CD14-positive monocyte (primary cell): Measurements from ENCODE around the gene EPHB2. TPM values are rescaled to one million over a fixed set of nuclear protein-coding genes. Genes with fewer than 3 reads are reported as not detected.
A peak's percentile ranks its signal among the peaks of the same experiment; 100 is the strongest.

Source experiments
- DNase-seq, 3 donors: peaks; one replicate each; pipeline ENCODE4 v3.0.0-alpha.2; 2011 to 2022
- H2AFZ ChIP-seq: 2 replicates; pipeline ENCODE4 v1.6.0; 2012; ENCODE audit warnings: mild to moderate bottlenecking, low read depth, low read length, inconsistent platforms; ENCODE audit not compliant: insufficient read depth, poor library complexity, severe bottlenecking
- H3K27ac ChIP-seq, 2 donors: 1 replicate in 1 of 2; 2 replicates in 1 of 2; pipeline ENCODE4 v1.5.1; 2012 to 2013; ENCODE audit warnings: low read length in 2 of 2, control low read depth in 1 of 2, inconsistent platforms in 1 of 2, low read depth in 1 of 2, mild to moderate bottlenecking in 1 of 2
- H3K27me3 ChIP-seq, 2 donors: one replicate each; pipeline versions ENCODE4 v1.6.0 to v1.6.1; 2011 to 2013; ENCODE audit warnings: low read length in 2 of 2; ENCODE audit not compliant: control insufficient read depth in 2 of 2, insufficient read depth in 2 of 2
- H3K36me3 ChIP-seq, 2 donors: replicated peaks in 1 of 2; 1 replicate in 1 of 2; 2 replicates in 1 of 2; pipeline versions ENCODE4 v1.5.1 to v1.6.1; 2012 to 2013; ENCODE audit warnings: low read length in 2 of 2, control low read depth in 1 of 2, inconsistent platforms in 1 of 2, mild to moderate bottlenecking in 1 of 2; ENCODE audit not compliant: insufficient read depth in 2 of 2, control insufficient read depth in 1 of 2
- H3K4me1 ChIP-seq, 2 donors: 1 replicate in 1 of 2; 2 replicates in 1 of 2; pipeline versions ENCODE4 v1.5.1 to v1.6.1; 2012 to 2013; ENCODE audit warnings: low read length in 2 of 2, control low read depth in 1 of 2, inconsistent platforms in 1 of 2, mild to moderate bottlenecking in 1 of 2, moderate library complexity in 1 of 2; ENCODE audit not compliant: insufficient read depth in 2 of 2, control insufficient read depth in 1 of 2
- H3K4me2 ChIP-seq: replicated peaks from 2 replicates; pipeline ENCODE3; 2012; ENCODE audit warnings: low read length, moderate library complexity, mild to moderate bottlenecking; ENCODE audit not compliant: poor library complexity, severe bottlenecking; ENCODE audit errors: extremely low read depth
- H3K4me3 ChIP-seq, 3 experiments: fragments of 200-600 bp in 1 of 3; sonication (generic) in 1 of 3; replicated peaks in 1 of 3; 1 replicate in 2 of 3; 2 replicates in 1 of 3; pipeline ENCODE4 v1.5.1; 2011 to 2013; ENCODE audit warnings: low read length in 3 of 3, mild to moderate bottlenecking in 3 of 3, control low read depth in 2 of 3, low read depth in 2 of 3, inconsistent platforms in 1 of 3, moderate library complexity in 1 of 3
- H3K79me2 ChIP-seq: 2 replicates; pipeline ENCODE4 v1.6.0; 2012; ENCODE audit warnings: mild to moderate bottlenecking, control low read depth, inconsistent platforms, low read length, moderate library complexity; ENCODE audit not compliant: insufficient read depth
- H3K9ac ChIP-seq: 2 replicates; pipeline ENCODE4 v1.6.0; 2017; ENCODE audit warnings: low read length, mild to moderate bottlenecking; ENCODE audit not compliant: insufficient read depth, poor library complexity, severe bottlenecking
- H3K9me3 ChIP-seq, 2 donors: replicated peaks in 1 of 2; 1 replicate in 1 of 2; 2 replicates in 1 of 2; pipeline versions ENCODE4 v1.5.1 to v1.6.1; 2012 to 2013; ENCODE audit warnings: low read length in 2 of 2, control low read depth in 1 of 2; ENCODE audit not compliant: control insufficient read depth in 1 of 2, insufficient read depth in 1 of 2
- H4K20me1 ChIP-seq: 2 replicates; pipeline ENCODE4 v1.6.0; 2012; ENCODE audit warnings: mild to moderate bottlenecking, low read length, control low read depth, moderate library complexity; ENCODE audit not compliant: insufficient read depth
- H3K27ac Mint-ChIP-seq, 7 donors: one replicate each; pipeline ENCODE4 v1.8.0; 2020; ENCODE audit warnings: mild to moderate bottlenecking in 7 of 7, mixed read lengths in 7 of 7, moderate library complexity in 6 of 7, inconsistent platforms in 2 of 7
- H3K27me3 Mint-ChIP-seq, 3 donors: one replicate each; pipeline ENCODE4 v1.8.0; 2021 to 2022; ENCODE audit warnings: low read depth in 3 of 3, mild to moderate bottlenecking in 3 of 3, mixed read lengths in 3 of 3, moderate library complexity in 3 of 3, inconsistent platforms in 1 of 3
- H3K36me3 Mint-ChIP-seq, 2 donors: one replicate each; pipeline ENCODE4 v1.8.0; 2020; ENCODE audit warnings: mixed read lengths in 2 of 2, inconsistent platforms in 1 of 2, mild to moderate bottlenecking in 1 of 2
- H3K4me1 Mint-ChIP-seq: one replicate; pipeline ENCODE4 v1.8.0; 2020; ENCODE audit warnings: mild to moderate bottlenecking, mixed read lengths
- H3K4me3 Mint-ChIP-seq, 2 donors: one replicate each; pipeline ENCODE4 v1.8.0; 2020; ENCODE audit warnings: mild to moderate bottlenecking in 2 of 2, mixed read lengths in 2 of 2, moderate library complexity in 1 of 2
- H3K9me3 Mint-ChIP-seq, 7 donors: one replicate each; pipeline ENCODE4 v1.8.0; 2020 to 2022; ENCODE audit warnings: mixed read lengths in 7 of 7, mild to moderate bottlenecking in 6 of 7, moderate library complexity in 6 of 7, inconsistent platforms in 2 of 7
- CTCF ChIP-seq: fragments of 200-600 bp; IDR thresholded peaks from one replicate; pipeline ENCODE4 v1.8.0; 2022; ENCODE audit warnings: antibody characterized with exemption, mild to moderate bottlenecking
- WGBS: methylation state at CpG from one replicate; pipeline ENCODE4 v1.1.5; 2013; ENCODE audit warnings: missing lambda C conversion rate; ENCODE audit not compliant: insufficient coverage; 5-methylcytosine and 5-hydroxymethylcytosine counted together
- intact Hi-C, 2 donors: fragments of 100-400 bp; cut with micrococcal nuclease; formaldehyde crosslinking; loops; one replicate each; pipeline versions ENCODE4 v1.15.0 to v1.15.1; 2023
- polyA plus RNA-seq, 3 donors: library from polyadenylated mRNA; depleted of rRNA in 1 of 3; unstranded in 2 of 3; stranded (reverse) in 1 of 3; fragments of 300-500 nt in 2 of 3; fragments of >200 nt in 1 of 3; fragmentation: Illumina TruSeq in 2 of 3; gene quantifications; 1 replicate in 2 of 3; 2 replicates in 1 of 3; pipeline ENCODE4 v1.2.3, GENCODE V29; 2012 to 2021

The EPHB2 gene
- polyA plus RNA-seq, 3 donors = 2.9 to 5.6 (median 3.4) TPM

- H3K27ac Mint-ChIP-seq = peak overlapping the region in 1 of 7 donors; percentile 72
- Histone ChIP-seq H2AFZ (no peak overlapping the region), H3K9me3 (no peaks in the 10 kb centered on the region), H3K27ac (no peak overlapping the region), H3K36me3 (no peaks in the 10 kb centered on the region), H4K20me1 (no peaks in the 10 kb centered on the region), H3K79me2 (no peaks in the 10 kb centered on the region), H3K27me3 (no peaks in the 10 kb centered on the region), H3K9ac (no peak overlapping the region), H3K4me3 (no peak overlapping the region), H3K4me1 (peaks cover 21 to 26% of the 10 kb centered on the region in 2 donors), H3K4me2 (no peak overlapping the region)
- no peak overlapping the region for H3K4me3 Mint-ChIP-seq
- intact Hi-C loops = loop anchor here in 1 of 2 donors (5.0 kb wide), 1 partner anchor 51 kb away; no protein-coding TSS in a partner anchor
- H3K9me3 Mint-ChIP-seq = no peaks in the 10 kb centered on the region
- no peak for TF ChIP-seq CTCF
- no peaks in the 10 kb centered on the region for H3K36me3 Mint-ChIP-seq
- 77% methylated on average over 5 of the region's 12 CpGs for WGBS
- peaks cover 0 to 7% (median 0%) of the 10 kb centered on the region in 3 donors for H3K27me3 Mint-ChIP-seq
- H3K4me1 Mint-ChIP-seq = peaks cover 22% of the 10 kb centered on the region
- DNase-seq = no peak
Observed at GRCh38 chr1:22753481-22753971, 42.9 kb downstream of the EPHB2 start.

- no peak overlapping the region for H3K9ac ChIP-seq
- Mint-ChIP-seq H3K4me1 (peaks cover 20% of the 10 kb centered on the region), H3K27me3 (peaks cover 0 to 7% (median under 1%) of the 10 kb centered on the region in 3 donors), H3K9me3 (no peaks in the 10 kb centered on the region), H3K4me3 (no peak overlapping the region), H3K27ac (peak overlapping the region in 1 of 7 donors; percentile 63), H3K36me3 (no peaks in the 10 kb centered on the region)
- no peaks in the 10 kb centered on the region for H3K9me3 ChIP-seq
- peaks cover 21 to 22% of the 10 kb centered on the region in 2 donors for H3K4me1 ChIP-seq
- H3K79me2 ChIP-seq = no peaks in the 10 kb centered on the region
- no peak overlapping the region for H2AFZ ChIP-seq
- no peaks in the 10 kb centered on the region for H4K20me1 ChIP-seq
- H3K27me3 ChIP-seq = no peaks in the 10 kb centered on the region
- whole genome bisulfite sequencing = 93% methylated on average over 7 of the region's 10 CpGs
- H3K36me3 ChIP-seq = no peaks in the 10 kb centered on the region
- H3K4me2 ChIP-seq = no peak overlapping the region
- DNase-seq = no peak
- intact Hi-C loops = loop anchor here in 1 of 2 donors (5.0 kb wide), 1 partner anchor 52 kb away; no protein-coding TSS in a partner anchor
- TF ChIP-seq CTCF = no peak
- no peak overlapping the region for H3K27ac ChIP-seq
- no peak overlapping the region for H3K4me3 ChIP-seq
Observed at GRCh38 chr1:22754106-22754768, 43.6 kb downstream of the EPHB2 start.
